ENCODE data around the gene PIPOX.

Gene PIPOX

DNA sequence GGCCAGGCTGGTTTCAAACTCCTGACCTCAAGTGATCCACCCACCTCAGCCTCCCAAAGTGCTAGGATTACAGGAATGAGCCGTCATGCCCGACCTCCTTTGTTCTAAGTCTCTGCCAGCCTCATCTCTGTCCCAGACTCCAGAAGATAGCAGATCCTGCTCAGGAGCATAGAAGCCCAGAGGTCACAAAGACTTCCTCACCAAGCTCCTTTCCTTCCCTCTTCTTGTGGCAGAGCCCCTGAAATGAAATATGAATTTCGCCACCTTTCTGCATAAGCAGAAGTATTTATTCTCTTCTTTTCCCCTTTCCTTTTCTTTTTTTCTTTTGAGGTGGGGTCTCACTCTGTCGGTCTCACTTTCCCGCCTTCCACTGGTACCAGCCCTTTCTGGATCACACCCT, 11.5 kb upstream of the PIPOX start:
- TF ChIP-seq, protein P1, sequence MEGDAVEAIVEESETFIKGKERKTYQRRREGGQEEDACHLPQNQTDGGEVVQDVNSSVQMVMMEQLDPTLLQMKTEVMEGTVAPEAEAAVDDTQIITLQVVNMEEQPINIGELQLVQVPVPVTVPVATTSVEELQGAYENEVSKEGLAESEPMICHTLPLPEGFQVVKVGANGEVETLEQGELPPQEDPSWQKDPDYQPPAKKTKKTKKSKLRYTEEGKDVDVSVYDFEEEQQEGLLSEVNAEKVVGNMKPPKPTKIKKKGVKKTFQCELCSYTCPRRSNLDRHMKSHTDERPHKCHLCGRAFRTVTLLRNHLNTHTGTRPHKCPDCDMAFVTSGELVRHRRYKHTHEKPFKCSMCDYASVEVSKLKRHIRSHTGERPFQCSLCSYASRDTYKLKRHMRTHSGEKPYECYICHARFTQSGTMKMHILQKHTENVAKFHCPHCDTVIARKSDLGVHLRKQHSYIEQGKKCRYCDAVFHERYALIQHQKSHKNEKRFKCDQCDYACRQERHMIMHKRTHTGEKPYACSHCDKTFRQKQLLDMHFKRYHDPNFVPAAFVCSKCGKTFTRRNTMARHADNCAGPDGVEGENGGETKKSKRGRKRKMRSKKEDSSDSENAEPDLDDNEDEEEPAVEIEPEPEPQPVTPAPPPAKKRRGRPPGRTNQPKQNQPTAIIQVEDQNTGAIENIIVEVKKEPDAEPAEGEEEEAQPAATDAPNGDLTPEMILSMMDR (IDR thresholded peaks at IDR 0.05; ENCODE audit: insufficient read depth, low read depth, low read length, missing control alignments): no peak
- DNase-seq (ENCODE audit: low read depth): no peak
- no peak overlapping the region for H3K4me3 ChIP-seq (ENCODE audit: low read depth, low read length)

DNA sequence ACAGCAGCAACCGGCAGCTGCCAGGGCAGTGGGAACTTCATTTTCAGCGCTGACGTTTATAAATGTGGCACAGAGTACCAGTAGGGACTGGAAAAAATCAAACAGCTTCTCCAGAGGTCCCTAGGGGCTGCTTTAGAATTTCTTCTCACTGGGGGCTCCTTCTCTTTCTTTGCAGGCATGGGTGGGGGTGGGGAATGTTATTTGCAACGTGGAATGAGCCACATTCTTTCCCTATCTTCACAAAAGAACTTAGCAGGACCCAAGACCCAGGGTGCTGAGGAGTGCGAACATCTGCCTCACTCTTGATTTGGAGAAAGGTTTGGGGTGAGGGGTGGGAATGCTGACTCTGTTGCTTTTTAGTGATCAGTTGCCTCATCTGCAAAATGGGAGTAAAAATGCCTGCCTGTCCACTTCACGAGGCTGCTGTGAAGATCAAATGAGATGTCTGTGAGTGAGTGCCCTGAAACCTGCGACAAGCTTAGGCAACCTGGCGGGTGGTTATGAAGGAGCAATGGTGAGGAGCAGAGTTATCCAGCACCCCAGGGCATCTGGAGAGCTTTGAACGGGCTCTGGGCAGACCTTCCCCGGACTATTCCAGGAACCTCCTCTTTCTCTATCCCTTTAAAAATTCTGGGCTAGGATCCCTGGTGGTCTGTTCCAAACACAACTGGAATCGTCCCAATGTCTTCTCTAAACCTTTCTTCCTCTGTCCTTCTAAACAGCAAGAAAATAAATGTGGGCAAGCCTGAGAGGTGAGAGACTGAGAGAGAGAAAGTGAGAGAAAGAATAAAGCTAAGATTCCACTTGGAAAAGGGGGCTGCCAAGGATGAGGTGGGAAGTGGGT, 10.7 kb upstream of the PIPOX start:
- DNase-seq (ENCODE audit: low read depth): no peak
- H3K4me3 ChIP-seq (ENCODE audit: low read depth, low read length): no peak overlapping the region
- TF ChIP-seq, protein P1 (IDR thresholded peaks at IDR 0.05; ENCODE audit: insufficient read depth, low read depth, low read length, missing control alignments): no peak

DNA sequence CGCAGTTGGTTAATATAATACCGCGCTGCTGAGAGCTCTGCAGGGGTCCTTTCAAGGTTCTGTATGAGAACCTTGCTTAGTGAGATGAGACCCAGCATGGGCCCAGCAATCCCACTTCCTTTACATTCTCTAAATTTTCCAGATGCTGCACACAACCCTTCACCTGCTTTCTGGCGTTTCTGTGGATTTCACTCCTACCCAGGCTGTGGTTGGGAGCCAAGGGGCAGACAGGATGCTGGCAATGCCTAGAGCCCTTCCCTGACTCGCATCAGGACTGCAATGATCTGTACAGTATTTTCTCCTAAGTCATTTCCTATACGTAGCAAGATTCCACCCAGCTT, 10.1 kb upstream of the PIPOX start:
- H3K4me3 ChIP-seq (ENCODE audit: low read depth, low read length): no peak overlapping the region
- TF ChIP-seq, protein P1 (IDR thresholded peaks at IDR 0.05; ENCODE audit: insufficient read depth, low read depth, low read length, missing control alignments): no peak
- no peak for DNase-seq (ENCODE audit: low read depth)

DNA sequence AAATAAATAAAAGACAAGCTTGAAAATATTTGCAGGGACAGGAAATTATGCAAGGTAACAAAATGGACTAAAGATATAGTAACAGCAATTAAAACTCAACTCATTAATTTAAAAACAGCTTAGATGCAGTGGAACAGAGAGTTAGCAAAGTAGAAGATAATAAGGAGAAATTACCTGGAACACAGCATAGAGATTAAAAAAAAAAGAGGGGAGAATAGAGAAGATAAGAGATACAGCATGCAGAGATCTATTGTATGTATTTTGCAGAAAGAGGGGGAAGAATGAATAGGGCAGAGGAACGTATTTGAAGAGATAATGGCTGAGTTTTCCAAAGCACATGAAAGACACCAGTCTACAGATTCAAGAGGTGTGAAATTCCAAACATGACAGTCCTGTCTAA, 8.4 kb upstream of the PIPOX start:
- DNase-seq (ENCODE audit: low read depth): no peak
- H3K4me3 ChIP-seq (ENCODE audit: low read depth, low read length): no peak overlapping the region
- TF ChIP-seq, protein P1 (IDR thresholded peaks at IDR 0.05; ENCODE audit: insufficient read depth, low read depth, low read length, missing control alignments): no peak

DNA sequence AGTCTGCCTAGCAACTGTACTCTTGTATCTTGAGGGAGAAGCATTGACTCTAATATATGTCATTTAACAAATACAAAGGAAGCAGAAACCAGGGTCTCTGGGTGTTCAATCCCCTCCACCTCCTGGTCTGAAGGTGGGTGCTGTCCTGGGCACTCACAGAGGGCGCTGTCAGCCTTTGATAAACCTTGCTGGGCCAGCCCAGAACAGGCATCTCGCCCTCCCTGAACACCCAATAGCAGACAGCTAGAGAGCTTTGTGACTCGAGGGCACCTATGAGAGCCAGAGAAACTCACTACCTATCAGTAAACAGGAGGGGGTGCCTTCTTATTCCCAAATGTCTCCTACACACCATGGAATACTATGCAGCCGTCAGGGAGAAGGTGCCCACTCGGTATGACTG, 6.4 kb upstream of the PIPOX start:
- TF ChIP-seq, protein P1 (IDR thresholded peaks at IDR 0.05; ENCODE audit: insufficient read depth, low read depth, low read length, missing control alignments): no peak
- H3K4me3 ChIP-seq (ENCODE audit: low read depth, low read length): no peak overlapping the region
- no peak for DNase-seq (ENCODE audit: low read depth)

DNA sequence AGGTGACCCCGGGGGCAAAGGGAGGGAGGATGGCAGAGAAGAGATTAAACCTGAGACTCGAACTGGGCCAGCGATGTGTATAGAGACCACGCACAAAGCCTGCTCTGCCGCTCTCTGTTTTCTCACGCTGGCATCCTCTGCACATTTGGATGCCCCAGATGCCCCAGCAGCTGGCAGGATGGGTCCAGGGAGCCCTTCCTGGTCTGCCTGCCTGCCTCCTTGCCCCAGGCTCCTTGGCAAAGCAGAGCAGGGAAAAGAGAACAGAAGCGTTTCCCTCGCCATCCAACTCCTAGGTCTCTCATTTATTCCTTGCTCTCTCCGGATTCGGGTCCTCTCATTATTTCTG, 5.2 kb upstream of the PIPOX start:
- H3K4me3 ChIP-seq (ENCODE audit: low read depth, low read length): no peak overlapping the region
- no peak for DNase-seq (ENCODE audit: low read depth)
- TF ChIP-seq, protein P1 (IDR thresholded peaks at IDR 0.05; ENCODE audit: insufficient read depth, low read depth, low read length, missing control alignments): no peak
